Gastroesophageal sphincter (tissue), 3 donors: ENCODE results near the gene ATRN.

Source experiments
- EP300 ChIP-seq: sonication (generic); formaldehyde crosslinking; IDR thresholded peaks from one replicate; pipeline ENCODE4 v1.6.1; 2017; ENCODE audit warnings: antibody characterized with exemption, mild to moderate bottlenecking
- POLR2A ChIP-seq, 2 donors: fragments of 450-650 bp; IDR thresholded peaks; one replicate each; pipeline ENCODE4 v1.6.1; 2017; ENCODE audit warnings: antibody characterized with exemption in 2 of 2, mild to moderate bottlenecking in 2 of 2, moderate library complexity in 1 of 2
- TF ChIP-seq, protein P1 (sequence below), 4 experiments: fragments of 200-600 bp in 2 of 4; fragments of 450-650 bp in 2 of 4; sonication (generic) in 1 of 4; IDR thresholded peaks; one replicate each; pipeline ENCODE4 v1.5.1; 2017 to 2019; ENCODE audit warnings: antibody characterized with exemption in 4 of 4, mild to moderate bottlenecking in 2 of 4, moderate library complexity in 2 of 4

DNA sequence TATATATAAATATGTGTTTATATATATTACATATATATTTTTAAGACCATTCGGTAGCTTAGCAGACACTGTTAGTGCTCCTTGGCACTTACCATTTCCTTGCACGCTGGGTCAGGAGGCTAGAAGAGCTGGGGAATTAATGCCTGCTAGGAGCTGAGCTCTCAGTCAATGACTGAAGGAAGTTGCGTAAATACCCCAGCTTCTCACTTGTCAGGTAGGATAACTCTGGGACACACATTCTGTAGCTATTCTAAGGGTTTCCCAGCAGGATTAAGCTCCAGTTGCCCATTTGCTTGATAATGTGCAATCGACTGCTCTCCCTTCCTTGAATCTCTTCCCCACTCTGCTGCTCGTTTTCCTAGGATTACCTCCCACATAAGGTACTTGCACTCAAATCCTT lies 47.7 kb upstream of the ATRN start:
- no peak for TF ChIP-seq EP300
- no peak for TF ChIP-seq POLR2A (IDR thresholded peaks at IDR 0.05)
- TF ChIP-seq, protein P1, sequence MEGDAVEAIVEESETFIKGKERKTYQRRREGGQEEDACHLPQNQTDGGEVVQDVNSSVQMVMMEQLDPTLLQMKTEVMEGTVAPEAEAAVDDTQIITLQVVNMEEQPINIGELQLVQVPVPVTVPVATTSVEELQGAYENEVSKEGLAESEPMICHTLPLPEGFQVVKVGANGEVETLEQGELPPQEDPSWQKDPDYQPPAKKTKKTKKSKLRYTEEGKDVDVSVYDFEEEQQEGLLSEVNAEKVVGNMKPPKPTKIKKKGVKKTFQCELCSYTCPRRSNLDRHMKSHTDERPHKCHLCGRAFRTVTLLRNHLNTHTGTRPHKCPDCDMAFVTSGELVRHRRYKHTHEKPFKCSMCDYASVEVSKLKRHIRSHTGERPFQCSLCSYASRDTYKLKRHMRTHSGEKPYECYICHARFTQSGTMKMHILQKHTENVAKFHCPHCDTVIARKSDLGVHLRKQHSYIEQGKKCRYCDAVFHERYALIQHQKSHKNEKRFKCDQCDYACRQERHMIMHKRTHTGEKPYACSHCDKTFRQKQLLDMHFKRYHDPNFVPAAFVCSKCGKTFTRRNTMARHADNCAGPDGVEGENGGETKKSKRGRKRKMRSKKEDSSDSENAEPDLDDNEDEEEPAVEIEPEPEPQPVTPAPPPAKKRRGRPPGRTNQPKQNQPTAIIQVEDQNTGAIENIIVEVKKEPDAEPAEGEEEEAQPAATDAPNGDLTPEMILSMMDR (IDR thresholded peaks at IDR 0.05) = no peak
